NCI-H2196 treated with DMSO at 0.1 percent for 48 hours (cell line): Measurements from ENCODE around the gene RSU1.

Experiments used
- DNase-seq: peaks from one replicate; lab custom pipeline; 2025; ENCODE audit not compliant: unreplicated experiment; lab: John Stamatoyannopoulos, UW

RSU1 gene

GRCh38 chr10:16822726-16823360 is 5.6 kb upstream of the RSU1 start:
- DNase-seq: no peak

- no peak for DNase-seq
Measured at GRCh38 chr10:16822027-16822426, 4.8 kb upstream of the RSU1 start.

- no peak for DNase-seq
Measured at GRCh38 chr10:16820421-16820820, 3.2 kb upstream of the RSU1 start.

GRCh38 chr10:16820018-16820417 is 2.8 kb upstream of the RSU1 start:
- DNase-seq: no peak

- no peak for DNase-seq
Measured at GRCh38 chr10:16819436-16819835, 2.2 kb upstream of the RSU1 start.

GRCh38 chr10:16819026-16819425 is 1.8 kb upstream of the RSU1 start:
- no peak for DNase-seq

GRCh38 chr10:16816830-16817124 is 447 bp downstream of the RSU1 start:
- no peak for DNase-seq

GRCh38 chr10:16816171-16816570 is 1.1 kb downstream of the RSU1 start:
- DNase-seq: no peak

GRCh38 chr10:16814012-16814411 is 3.2 kb downstream of the RSU1 start:
- DNase-seq: no peak

GRCh38 chr10:16812676-16813075 is 4.5 kb downstream of the RSU1 start:
- no peak for DNase-seq

- DNase-seq: no peak
Measured at GRCh38 chr10:16811765-16812164, 5.5 kb downstream of the RSU1 start.

GRCh38 chr10:16811292-16811691 is 5.9 kb downstream of the RSU1 start:
- DNase-seq: no peak

GRCh38 chr10:16809074-16809718 is 8.0 kb downstream of the RSU1 start:
- no peak for DNase-seq

GRCh38 chr10:16804123-16804522 is 13.1 kb downstream of the RSU1 start:
- DNase-seq: no peak

- no peak for DNase-seq
Measured at GRCh38 chr10:16803464-16803863, 13.8 kb downstream of the RSU1 start.

- no peak for DNase-seq
Measured at GRCh38 chr10:16799621-16800020, 17.6 kb downstream of the RSU1 start.

- no peak for DNase-seq
Measured at GRCh38 chr10:16798571-16798970, 18.7 kb downstream of the RSU1 start.

- DNase-seq: no peak
Measured at GRCh38 chr10:16795410-16796073, 21.7 kb downstream of the RSU1 start.

- DNase-seq: no peak
Measured at GRCh38 chr10:16794005-16794404, 23.2 kb downstream of the RSU1 start.

- DNase-seq: no peak
Measured at GRCh38 chr10:16792675-16793074, 24.5 kb downstream of the RSU1 start.

- no peak for DNase-seq
Measured at GRCh38 chr10:16789765-16790164, 27.5 kb downstream of the RSU1 start.

GRCh38 chr10:16789261-16789660 is 28.0 kb downstream of the RSU1 start:
- no peak for DNase-seq

GRCh38 chr10:16788778-16789177 is 28.4 kb downstream of the RSU1 start:
- DNase-seq: no peak
